HepG2 (cell line): ENCODE results near the gene CPZ.
A peak's percentile ranks its signal among the peaks of the same experiment; 100 is the strongest.

ENCODE experiments used
- CENPT ChIP-seq: sonication (generic); formaldehyde crosslinking; IDR thresholded peaks from 2 replicates; pipeline ENCODE4 v1.8.0; 2022; ENCODE audit warnings: low read depth, mild to moderate bottlenecking, moderate library complexity, missing genetic modification reagents
- EZH2 ChIP-seq: conservative IDR thresholded peaks from 2 replicates; pipeline ENCODE4 v1.6.1; 2012; ENCODE audit warnings: mild to moderate bottlenecking, low read depth, low read length, moderate library complexity
- FOSL1 ChIP-seq: sonication (generic); formaldehyde crosslinking; IDR thresholded peaks from 2 replicates; pipeline ENCODE4 v1.9.0; 2021; ENCODE audit warnings: missing genetic modification reagents, borderline replicate concordance
- GABPA ChIP-seq, 2 experiments: IDR thresholded peaks; 2 replicates each; pipeline ENCODE4 v1.6.1; 2011 to 2016; ENCODE audit warnings: low read depth in 2 of 2, low read length in 1 of 2, missing biosample characterization in 1 of 2, missing genetic modification characterization in 1 of 2
- POLR2A ChIP-seq, 2 experiments: IDR thresholded peaks; 2 replicates each; pipeline ENCODE4 v1.6.1; 2011; ENCODE audit warnings: low read depth in 2 of 2, low read length in 2 of 2, mild to moderate bottlenecking in 1 of 2, moderate library complexity in 1 of 2; ENCODE audit not compliant: insufficient read depth in 1 of 2
- U2AF2 ChIP-seq: fragments of 200-400 bp; formaldehyde crosslinking; IDR thresholded peaks from 2 replicates; pipeline ENCODE4 v1.6.1; 2017; ENCODE audit warnings: low read depth, mild to moderate bottlenecking, low read length
- ZNF232 ChIP-seq: sonication (generic); formaldehyde crosslinking; IDR thresholded peaks from 2 replicates; pipeline ENCODE4 v1.4.0; 2020; ENCODE audit warnings: missing genetic modification reagents, borderline replicate concordance
- TF ChIP-seq, protein P1 (sequence below): sonication (generic); formaldehyde crosslinking; IDR thresholded peaks from 2 replicates; pipeline ENCODE4 v1.5.0; 2020; ENCODE audit warnings: mild to moderate bottlenecking, missing genetic modification reagents, moderate library complexity
- TF ChIP-seq, protein P2 (sequence below): sonication (generic); formaldehyde crosslinking; IDR thresholded peaks from 2 replicates; pipeline ENCODE4 v1.8.0; 2022; ENCODE audit warnings: missing genetic modification reagents, mild to moderate bottlenecking, moderate library complexity, borderline replicate concordance
- TF ChIP-seq, protein P3 (sequence below): sonication (generic); formaldehyde crosslinking; IDR thresholded peaks from 2 replicates; pipeline ENCODE4 v1.4.0; 2020; ENCODE audit warnings: missing genetic modification reagents

DNA sequence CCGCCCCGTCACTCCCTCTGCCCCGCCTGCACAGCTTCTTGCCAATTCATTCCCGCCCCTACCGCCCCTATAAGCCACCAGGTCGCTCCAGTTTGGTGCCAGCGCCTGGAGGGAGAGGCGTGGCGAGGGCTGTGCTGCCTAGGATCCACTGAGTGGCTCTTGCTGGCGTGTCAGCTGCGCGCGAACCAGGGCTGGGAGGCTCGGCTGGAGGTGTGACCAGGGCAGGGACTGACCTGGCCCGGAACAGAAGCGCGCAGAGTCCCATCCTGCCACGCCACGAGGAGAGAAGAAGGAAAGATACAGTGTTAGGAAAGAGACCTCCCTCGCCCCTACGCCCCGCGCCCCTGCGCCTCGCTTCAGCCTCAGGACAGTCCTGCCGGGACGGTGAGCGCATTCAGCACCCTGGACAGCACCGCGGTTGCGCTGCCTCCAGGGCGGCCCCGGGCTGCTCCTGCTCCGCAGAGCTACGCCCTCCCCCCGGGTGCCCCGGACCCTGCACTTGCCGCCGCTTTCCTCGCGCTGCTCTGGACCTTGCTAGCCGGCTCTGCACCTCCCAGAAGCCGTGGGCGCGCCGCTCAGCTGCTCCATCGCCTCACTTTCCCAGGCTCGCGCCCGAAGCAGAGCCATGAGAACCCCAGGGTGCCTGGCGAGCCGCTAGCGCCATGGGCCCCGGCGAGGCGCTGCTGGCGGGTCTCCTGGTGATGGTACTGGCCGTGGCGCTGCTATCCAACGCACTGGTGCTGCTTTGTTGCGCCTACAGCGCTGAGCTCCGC, 12.1 kb upstream of the CPZ start, which contains the start of gene GPR78:
- TF ChIP-seq U2AF2, result no peak
- peak; percentile 85; the same call in 1 of the 2 replicates for TF ChIP-seq ZNF232
- TF ChIP-seq, protein P1, sequence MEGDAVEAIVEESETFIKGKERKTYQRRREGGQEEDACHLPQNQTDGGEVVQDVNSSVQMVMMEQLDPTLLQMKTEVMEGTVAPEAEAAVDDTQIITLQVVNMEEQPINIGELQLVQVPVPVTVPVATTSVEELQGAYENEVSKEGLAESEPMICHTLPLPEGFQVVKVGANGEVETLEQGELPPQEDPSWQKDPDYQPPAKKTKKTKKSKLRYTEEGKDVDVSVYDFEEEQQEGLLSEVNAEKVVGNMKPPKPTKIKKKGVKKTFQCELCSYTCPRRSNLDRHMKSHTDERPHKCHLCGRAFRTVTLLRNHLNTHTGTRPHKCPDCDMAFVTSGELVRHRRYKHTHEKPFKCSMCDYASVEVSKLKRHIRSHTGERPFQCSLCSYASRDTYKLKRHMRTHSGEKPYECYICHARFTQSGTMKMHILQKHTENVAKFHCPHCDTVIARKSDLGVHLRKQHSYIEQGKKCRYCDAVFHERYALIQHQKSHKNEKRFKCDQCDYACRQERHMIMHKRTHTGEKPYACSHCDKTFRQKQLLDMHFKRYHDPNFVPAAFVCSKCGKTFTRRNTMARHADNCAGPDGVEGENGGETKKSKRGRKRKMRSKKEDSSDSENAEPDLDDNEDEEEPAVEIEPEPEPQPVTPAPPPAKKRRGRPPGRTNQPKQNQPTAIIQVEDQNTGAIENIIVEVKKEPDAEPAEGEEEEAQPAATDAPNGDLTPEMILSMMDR, result no peak
- TF ChIP-seq EZH2, result no peak
- no peak for TF ChIP-seq POLR2A (IDR thresholded peaks at IDR 0.05; ENCODE audit: insufficient read depth in 1 of 2, low read depth in 2 of 2, low read length in 2 of 2)
- TF ChIP-seq, protein P2, sequence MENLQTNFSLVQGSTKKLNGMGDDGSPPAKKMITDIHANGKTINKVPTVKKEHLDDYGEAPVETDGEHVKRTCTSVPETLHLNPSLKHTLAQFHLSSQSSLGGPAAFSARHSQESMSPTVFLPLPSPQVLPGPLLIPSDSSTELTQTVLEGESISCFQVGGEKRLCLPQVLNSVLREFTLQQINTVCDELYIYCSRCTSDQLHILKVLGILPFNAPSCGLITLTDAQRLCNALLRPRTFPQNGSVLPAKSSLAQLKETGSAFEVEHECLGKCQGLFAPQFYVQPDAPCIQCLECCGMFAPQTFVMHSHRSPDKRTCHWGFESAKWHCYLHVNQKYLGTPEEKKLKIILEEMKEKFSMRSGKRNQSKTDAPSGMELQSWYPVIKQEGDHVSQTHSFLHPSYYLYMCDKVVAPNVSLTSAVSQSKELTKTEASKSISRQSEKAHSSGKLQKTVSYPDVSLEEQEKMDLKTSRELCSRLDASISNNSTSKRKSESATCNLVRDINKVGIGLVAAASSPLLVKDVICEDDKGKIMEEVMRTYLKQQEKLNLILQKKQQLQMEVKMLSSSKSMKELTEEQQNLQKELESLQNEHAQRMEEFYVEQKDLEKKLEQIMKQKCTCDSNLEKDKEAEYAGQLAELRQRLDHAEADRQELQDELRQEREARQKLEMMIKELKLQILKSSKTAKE (CRISPR knock-in tag), result no peak
- TF ChIP-seq, protein P3, sequence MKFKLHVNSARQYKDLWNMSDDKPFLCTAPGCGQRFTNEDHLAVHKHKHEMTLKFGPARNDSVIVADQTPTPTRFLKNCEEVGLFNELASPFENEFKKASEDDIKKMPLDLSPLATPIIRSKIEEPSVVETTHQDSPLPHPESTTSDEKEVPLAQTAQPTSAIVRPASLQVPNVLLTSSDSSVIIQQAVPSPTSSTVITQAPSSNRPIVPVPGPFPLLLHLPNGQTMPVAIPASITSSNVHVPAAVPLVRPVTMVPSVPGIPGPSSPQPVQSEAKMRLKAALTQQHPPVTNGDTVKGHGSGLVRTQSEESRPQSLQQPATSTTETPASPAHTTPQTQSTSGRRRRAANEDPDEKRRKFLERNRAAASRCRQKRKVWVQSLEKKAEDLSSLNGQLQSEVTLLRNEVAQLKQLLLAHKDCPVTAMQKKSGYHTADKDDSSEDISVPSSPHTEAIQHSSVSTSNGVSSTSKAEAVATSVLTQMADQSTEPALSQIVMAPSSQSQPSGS (CRISPR knock-in tag), result peak; percentile 56; the same call in 1 of the 2 replicates
- TF ChIP-seq FOSL1 (CRISPR knock-in tag), result no peak
- no peak for TF ChIP-seq GABPA (IDR thresholded peaks at IDR 0.05; ENCODE audit: low read depth, low read length)
- TF ChIP-seq GABPA (CRISPR knock-in tag; IDR thresholded peaks at IDR 0.05; ENCODE audit: low read depth), result no peak
- no peak for TF ChIP-seq CENPT
